Gastrocnemius medialis (tissue), 4 donors: ENCODE data around the gene FOXC2.

Experiments used
- POLR2A ChIP-seq, 2 donors: fragments of 450-650 bp; IDR thresholded peaks; one replicate each; pipeline ENCODE4 v1.6.1; 2017; ENCODE audit warnings: antibody characterized with exemption in 2 of 2, mild to moderate bottlenecking in 2 of 2, moderate library complexity in 2 of 2
- TF ChIP-seq, protein P1 (sequence below), 5 experiments: fragments of 450-650 bp in 3 of 5; fragments of 200-600 bp in 2 of 5; sonication (generic) in 2 of 5; IDR thresholded peaks in 4 of 5; conservative IDR thresholded peaks in 1 of 5; 1 replicate in 4 of 5; 2 replicates in 1 of 5; pipeline ENCODE4 v1.5.1; 2016 to 2019; ENCODE audit warnings: antibody characterized with exemption in 5 of 5, mild to moderate bottlenecking in 3 of 5, moderate library complexity in 3 of 5

DNA sequence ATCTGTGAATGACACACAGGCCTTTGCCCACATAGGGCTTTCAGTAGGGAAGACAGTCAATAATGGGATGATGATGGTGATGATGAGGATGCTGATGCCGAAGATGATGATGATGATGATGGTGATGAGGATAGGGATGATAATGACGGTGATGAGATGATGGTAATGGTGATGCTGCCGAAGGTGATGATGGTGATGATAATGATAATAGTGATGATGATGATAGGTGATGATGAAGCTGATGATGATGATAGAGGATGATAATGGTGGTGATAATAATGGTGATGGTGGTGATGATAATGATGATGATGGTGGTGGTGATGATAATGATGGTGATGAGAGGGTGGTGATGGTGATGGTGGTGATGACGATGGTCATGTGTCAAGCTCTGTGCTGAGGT lies 24.6 kb downstream of the FOXC2 start:
- TF ChIP-seq, protein P1, sequence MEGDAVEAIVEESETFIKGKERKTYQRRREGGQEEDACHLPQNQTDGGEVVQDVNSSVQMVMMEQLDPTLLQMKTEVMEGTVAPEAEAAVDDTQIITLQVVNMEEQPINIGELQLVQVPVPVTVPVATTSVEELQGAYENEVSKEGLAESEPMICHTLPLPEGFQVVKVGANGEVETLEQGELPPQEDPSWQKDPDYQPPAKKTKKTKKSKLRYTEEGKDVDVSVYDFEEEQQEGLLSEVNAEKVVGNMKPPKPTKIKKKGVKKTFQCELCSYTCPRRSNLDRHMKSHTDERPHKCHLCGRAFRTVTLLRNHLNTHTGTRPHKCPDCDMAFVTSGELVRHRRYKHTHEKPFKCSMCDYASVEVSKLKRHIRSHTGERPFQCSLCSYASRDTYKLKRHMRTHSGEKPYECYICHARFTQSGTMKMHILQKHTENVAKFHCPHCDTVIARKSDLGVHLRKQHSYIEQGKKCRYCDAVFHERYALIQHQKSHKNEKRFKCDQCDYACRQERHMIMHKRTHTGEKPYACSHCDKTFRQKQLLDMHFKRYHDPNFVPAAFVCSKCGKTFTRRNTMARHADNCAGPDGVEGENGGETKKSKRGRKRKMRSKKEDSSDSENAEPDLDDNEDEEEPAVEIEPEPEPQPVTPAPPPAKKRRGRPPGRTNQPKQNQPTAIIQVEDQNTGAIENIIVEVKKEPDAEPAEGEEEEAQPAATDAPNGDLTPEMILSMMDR (IDR thresholded peaks at IDR 0.05 in 4 of 5, conservative IDR thresholded peaks at IDR 0.05 in 1 of 5), result no peak
- no peak for TF ChIP-seq POLR2A (IDR thresholded peaks at IDR 0.05)
